Tibial artery (tissue), 4 donors: ENCODE data around the gene STRN3.

Experiments used
- DNase-seq, 2 donors: peaks; one replicate each; pipeline ENCODE4 v3.0.0-alpha.2; 2019
- H3K27ac ChIP-seq, 2 donors: fragments of 200-600 bp; sonication (generic) in 1 of 2; 1 replicate in 1 of 2; 2 replicates in 1 of 2; pipeline ENCODE4 v1.5.1; 2018 to 2019; ENCODE audit warnings: mild to moderate bottlenecking in 1 of 2
- H3K27me3 ChIP-seq, 2 donors: fragments of 200-600 bp; sonication (generic) in 1 of 2; one replicate each; pipeline versions ENCODE4 v1.5.1 to v1.6.0; 2016 to 2019
- H3K36me3 ChIP-seq, 3 donors: fragments of 200-600 bp; sonication (generic) in 2 of 3; one replicate each; pipeline ENCODE4 v1.5.1; 2016 to 2019; ENCODE audit warnings: mild to moderate bottlenecking in 2 of 3
- H3K4me1 ChIP-seq, 4 donors: fragments of 200-600 bp; sonication (generic) in 2 of 4; 1 replicate in 3 of 4; 2 replicates in 1 of 4; pipeline ENCODE4 v1.5.1; 2016 to 2019
- H3K4me3 ChIP-seq, 2 donors: fragments of 200-600 bp; sonication (generic) in 1 of 2; 1 replicate in 1 of 2; 2 replicates in 1 of 2; pipeline ENCODE4 v1.5.1; 2018 to 2019; ENCODE audit warnings: mild to moderate bottlenecking in 2 of 2
- H3K9me3 ChIP-seq, 3 donors: fragments of 200-600 bp; sonication (generic) in 1 of 3; one replicate each; pipeline ENCODE4 v1.5.1; 2016 to 2019
- CTCF ChIP-seq, 2 experiments: fragments of 200-600 bp in 1 of 2; fragments of 450-650 bp in 1 of 2; IDR thresholded peaks; one replicate each; pipeline ENCODE4 v1.5.1; 2017 to 2019; ENCODE audit warnings: antibody characterized with exemption in 2 of 2, mild to moderate bottlenecking in 1 of 2, moderate library complexity in 1 of 2
- intact Hi-C: fragments of 100-400 bp; cut with DNase I; formaldehyde crosslinking; loops from one replicate; pipeline ENCODE4 v1.15.0; 2023; ENCODE audit warnings: low total_unique reads

STRN3 gene

GRCh38 chr14:31042300-31042699 lies 16.1 kb upstream of the STRN3 start:
- H3K4me1 ChIP-seq = no peaks in the 10 kb centered on the region
- H3K36me3 ChIP-seq = peaks cover 0 to 3% (median 0%) of the 10 kb centered on the region in 3 donors
- no peaks in the 10 kb centered on the region for H3K27me3 ChIP-seq
- H3K9me3 ChIP-seq = no peaks in the 10 kb centered on the region
- TF ChIP-seq CTCF (IDR thresholded peaks at IDR 0.05) = no peak
- no peak overlapping the region for H3K27ac ChIP-seq
- intact Hi-C loops = no loop called here
- DNase-seq = no peak
- H3K4me3 ChIP-seq = no peak overlapping the region

- no peaks in the 10 kb centered on the region for H3K27me3 ChIP-seq
- no peaks in the 10 kb centered on the region for H3K9me3 ChIP-seq
- no peak for TF ChIP-seq CTCF (IDR thresholded peaks at IDR 0.05)
- H3K36me3 ChIP-seq = peaks cover 0 to 11% (median 4%) of the 10 kb centered on the region in 3 donors
- H3K4me3 ChIP-seq = no peak overlapping the region
- no peaks in the 10 kb centered on the region for H3K4me1 ChIP-seq
- intact Hi-C loops = no loop called here
- no peak overlapping the region for H3K27ac ChIP-seq
- no peak for DNase-seq
Measured at GRCh38 chr14:31038521-31039166, 12.5 kb upstream of the STRN3 start.

- Histone ChIP-seq H3K36me3 (peaks cover 0 to 11% (median 4%) of the 10 kb centered on the region in 3 donors), H3K27me3 (no peaks in the 10 kb centered on the region), H3K9me3 (no peaks in the 10 kb centered on the region), H3K4me3 (no peak overlapping the region), H3K4me1 (no peaks in the 10 kb centered on the region), H3K27ac (no peak overlapping the region)
- TF ChIP-seq CTCF (IDR thresholded peaks at IDR 0.05) = no peak
- no peak for DNase-seq
- intact Hi-C loops = no loop called here
Measured at GRCh38 chr14:31037709-31038221, 11.6 kb upstream of the STRN3 start.

GRCh38 chr14:31036552-31036951 lies 10.4 kb upstream of the STRN3 start:
- no peaks in the 10 kb centered on the region for H3K9me3 ChIP-seq
- TF ChIP-seq CTCF (IDR thresholded peaks at IDR 0.05) = no peak
- intact Hi-C loops = no loop called here
- peaks cover 0 to 11% (median 4%) of the 10 kb centered on the region in 3 donors for H3K36me3 ChIP-seq
- H3K27me3 ChIP-seq = no peaks in the 10 kb centered on the region
- H3K4me3 ChIP-seq = no peak overlapping the region
- DNase-seq = no peak
- H3K27ac ChIP-seq = no peak overlapping the region
- no peaks in the 10 kb centered on the region for H3K4me1 ChIP-seq

- Histone ChIP-seq H3K4me3 (no peak overlapping the region), H3K27ac (no peak overlapping the region), H3K4me1 (peaks cover 0 to 4% (median 2%) of the 10 kb centered on the region in 4 donors), H3K36me3 (no peaks in the 10 kb centered on the region), H3K27me3 (no peaks in the 10 kb centered on the region), H3K9me3 (no peaks in the 10 kb centered on the region)
- DNase-seq = no peak
- no peak for TF ChIP-seq CTCF (IDR thresholded peaks at IDR 0.05)
- intact Hi-C loops = no loop called here
Measured at GRCh38 chr14:31030469-31030868, 4.3 kb upstream of the STRN3 start.
